K562 (cell line): ENCODE data around the gene PRPF6.

Source experiments
- ZNF274 ChIP-seq: IDR thresholded peaks from 2 replicates; pipeline ENCODE4 v1.6.1; 2011; ENCODE audit warnings: low read depth, mild to moderate bottlenecking, low read length, moderate library complexity, borderline replicate concordance
- ZNF431 ChIP-seq: sonication (generic); formaldehyde crosslinking; IDR thresholded peaks from 2 replicates; pipeline ENCODE4 v1.8.0; 2022; ENCODE audit warnings: mild to moderate bottlenecking, missing genetic modification reagents
- TF ChIP-seq, protein P1 (sequence below), 3 experiments: IDR thresholded peaks in 2 of 3; conservative IDR thresholded peaks in 1 of 3; 2 replicates each; pipeline ENCODE4 v1.5.1; 2011 to 2012; ENCODE audit warnings: low read length in 3 of 3, mild to moderate bottlenecking in 3 of 3, control low read depth in 2 of 3, improper control_type of control experiment in 1 of 3, inconsistent platforms in 1 of 3, low read depth in 1 of 3, mixed read lengths in 1 of 3, moderate library complexity in 1 of 3; ENCODE audit not compliant: insufficient read depth in 2 of 3

DNA sequence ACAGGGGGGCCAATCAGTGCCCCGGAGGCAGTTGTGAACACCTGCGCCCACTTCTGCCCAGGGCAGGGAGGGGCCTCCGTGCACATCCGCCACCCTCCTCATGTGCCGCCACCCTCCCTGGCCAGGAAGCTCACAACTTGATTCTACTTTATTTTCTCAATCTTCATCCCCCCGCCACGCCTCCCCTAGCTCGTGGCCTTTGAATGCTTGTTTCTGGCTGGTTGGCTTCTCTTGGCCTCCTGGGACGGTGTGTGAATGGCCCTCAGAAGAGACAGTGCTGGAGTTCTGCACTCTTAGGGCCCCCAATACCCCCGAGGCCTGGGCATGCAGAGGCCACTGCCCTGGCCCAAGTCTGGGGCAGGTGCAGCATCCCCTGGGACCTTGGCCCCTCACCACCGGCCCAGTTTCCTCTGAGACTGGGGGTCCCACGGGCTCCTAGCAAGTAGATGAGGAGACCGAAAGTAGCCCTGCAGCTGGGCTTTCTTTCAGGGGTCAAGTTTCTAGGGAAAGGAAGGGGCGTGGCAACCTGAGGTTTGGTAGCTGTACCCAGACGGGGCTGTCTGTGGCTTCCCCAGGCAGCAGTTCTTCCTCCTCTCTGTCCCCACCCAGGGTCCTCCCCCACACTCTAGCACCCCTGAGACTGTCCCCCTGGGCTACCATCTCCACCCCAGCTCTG lies 97.1 kb downstream of the PRPF6 start:
- TF ChIP-seq, protein P1, sequence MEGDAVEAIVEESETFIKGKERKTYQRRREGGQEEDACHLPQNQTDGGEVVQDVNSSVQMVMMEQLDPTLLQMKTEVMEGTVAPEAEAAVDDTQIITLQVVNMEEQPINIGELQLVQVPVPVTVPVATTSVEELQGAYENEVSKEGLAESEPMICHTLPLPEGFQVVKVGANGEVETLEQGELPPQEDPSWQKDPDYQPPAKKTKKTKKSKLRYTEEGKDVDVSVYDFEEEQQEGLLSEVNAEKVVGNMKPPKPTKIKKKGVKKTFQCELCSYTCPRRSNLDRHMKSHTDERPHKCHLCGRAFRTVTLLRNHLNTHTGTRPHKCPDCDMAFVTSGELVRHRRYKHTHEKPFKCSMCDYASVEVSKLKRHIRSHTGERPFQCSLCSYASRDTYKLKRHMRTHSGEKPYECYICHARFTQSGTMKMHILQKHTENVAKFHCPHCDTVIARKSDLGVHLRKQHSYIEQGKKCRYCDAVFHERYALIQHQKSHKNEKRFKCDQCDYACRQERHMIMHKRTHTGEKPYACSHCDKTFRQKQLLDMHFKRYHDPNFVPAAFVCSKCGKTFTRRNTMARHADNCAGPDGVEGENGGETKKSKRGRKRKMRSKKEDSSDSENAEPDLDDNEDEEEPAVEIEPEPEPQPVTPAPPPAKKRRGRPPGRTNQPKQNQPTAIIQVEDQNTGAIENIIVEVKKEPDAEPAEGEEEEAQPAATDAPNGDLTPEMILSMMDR (IDR thresholded peaks at IDR 0.05 in 2 of 3, conservative IDR thresholded peaks at IDR 0.05 in 1 of 3; ENCODE audit: insufficient read depth in 2 of 3, low read depth in 1 of 3, low read length in 3 of 3) = no peak
- TF ChIP-seq ZNF431 (CRISPR knock-in tag) (no peak), ZNF274 (no peak)
